HG02938 (cell line): ENCODE results near the gene MS4A3.
"Not testable (repeated sequence)": the region's sequence is repeated elsewhere in the genome, so short reads cannot be mapped to it uniquely, and the experiment has no call there.

Experiments used
- ATAC-seq: cut with Tn5 transposase; IDR thresholded peaks from one replicate; pipeline ENCODE4 v1.9.1; 2021; ENCODE audit warnings: mild to moderate bottlenecking, moderate library complexity; ENCODE audit not compliant: unreplicated experiment

MS4A3 gene, protein sequence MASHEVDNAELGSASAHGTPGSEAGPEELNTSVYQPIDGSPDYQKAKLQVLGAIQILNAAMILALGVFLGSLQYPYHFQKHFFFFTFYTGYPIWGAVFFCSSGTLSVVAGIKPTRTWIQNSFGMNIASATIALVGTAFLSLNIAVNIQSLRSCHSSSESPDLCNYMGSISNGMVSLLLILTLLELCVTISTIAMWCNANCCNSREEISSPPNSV

DNA sequence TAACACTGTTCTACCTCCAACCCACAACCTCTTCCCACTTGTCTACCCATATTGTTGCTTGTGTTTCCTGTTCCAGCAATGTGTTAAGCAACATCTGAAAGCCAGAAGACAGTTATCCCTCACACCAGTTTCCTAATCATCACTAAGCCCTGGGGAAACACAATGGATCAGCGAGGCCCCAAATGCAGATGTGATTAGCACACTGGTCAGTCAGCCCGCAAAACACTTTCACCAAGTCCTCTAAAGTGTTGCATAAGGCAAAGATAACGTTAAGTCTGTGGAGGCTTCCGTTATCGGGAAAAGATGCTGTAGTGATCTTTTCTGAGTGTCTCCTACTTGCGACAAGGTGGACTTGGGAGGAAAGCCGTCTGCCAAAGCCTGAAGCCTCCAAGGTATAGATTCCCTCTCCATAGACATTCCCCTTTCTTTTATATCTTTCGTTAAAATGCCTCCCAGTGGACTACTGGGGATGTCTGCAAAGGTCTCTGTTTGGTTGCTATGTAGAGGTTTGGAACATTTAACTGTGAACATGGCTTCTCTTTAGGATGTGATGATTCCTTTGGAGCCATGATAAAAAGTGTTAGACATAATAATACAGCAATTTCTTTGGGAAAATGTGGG lies at the start of gene MS4A3:
Gene MS4A3 (plus strand): TSS at position 317 of the 621 bp plus-strand sequence. CDS start 4,496 bp downstream, outside the sequence.
- no peak for ATAC-seq

DNA sequence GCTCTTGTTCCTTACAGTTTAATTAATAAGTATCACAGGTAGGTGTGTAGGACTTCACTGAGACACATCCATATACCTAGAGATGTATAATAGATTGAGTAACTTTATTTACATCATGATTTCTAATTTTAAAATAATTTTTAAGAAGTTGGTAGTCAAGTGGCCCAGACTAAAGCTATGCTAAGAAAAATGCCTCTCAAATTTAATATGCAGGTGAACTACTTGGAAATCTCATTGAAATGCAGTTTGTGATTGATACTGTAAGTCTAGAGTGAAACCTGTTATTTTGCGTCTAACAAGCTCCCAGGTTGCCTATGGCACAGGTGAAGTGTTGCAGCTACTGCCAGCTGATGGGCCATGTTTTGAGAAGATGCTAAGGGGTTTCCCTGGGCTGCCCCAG lies 39.6 kb upstream of the MS4A3 start, which contains the start of gene OOSP4B:
Gene OOSP4B (plus strand): TSS at position 301 of the 400 bp plus-strand sequence.
- ATAC-seq: no peak

GRCh38 chr11:60018058-60018457 lies 38.4 kb upstream of the MS4A3 start:
- ATAC-seq: no peak

DNA sequence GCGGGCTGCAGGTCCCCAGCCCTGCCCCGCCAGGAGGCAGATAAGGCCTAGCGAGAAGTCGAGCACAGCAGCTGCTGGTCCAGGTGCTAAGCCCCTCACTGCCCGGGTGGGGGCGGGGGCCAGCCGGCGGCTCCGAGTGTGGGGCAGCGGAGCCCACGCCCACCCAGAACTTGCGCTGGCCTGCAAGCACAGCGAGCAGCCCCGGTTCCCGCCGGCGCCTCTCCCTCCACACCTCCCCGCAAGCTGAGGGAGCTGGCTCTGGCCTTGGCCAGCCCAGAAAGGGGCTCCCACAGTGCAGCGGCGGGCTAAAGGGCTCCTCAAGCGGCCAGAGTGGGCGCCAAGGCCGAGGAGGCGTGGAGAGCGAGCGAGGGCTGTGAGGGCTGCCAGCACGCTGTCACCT lies 36.1 kb upstream of the MS4A3 start:
- ATAC-seq: not testable (repeated sequence)

DNA sequence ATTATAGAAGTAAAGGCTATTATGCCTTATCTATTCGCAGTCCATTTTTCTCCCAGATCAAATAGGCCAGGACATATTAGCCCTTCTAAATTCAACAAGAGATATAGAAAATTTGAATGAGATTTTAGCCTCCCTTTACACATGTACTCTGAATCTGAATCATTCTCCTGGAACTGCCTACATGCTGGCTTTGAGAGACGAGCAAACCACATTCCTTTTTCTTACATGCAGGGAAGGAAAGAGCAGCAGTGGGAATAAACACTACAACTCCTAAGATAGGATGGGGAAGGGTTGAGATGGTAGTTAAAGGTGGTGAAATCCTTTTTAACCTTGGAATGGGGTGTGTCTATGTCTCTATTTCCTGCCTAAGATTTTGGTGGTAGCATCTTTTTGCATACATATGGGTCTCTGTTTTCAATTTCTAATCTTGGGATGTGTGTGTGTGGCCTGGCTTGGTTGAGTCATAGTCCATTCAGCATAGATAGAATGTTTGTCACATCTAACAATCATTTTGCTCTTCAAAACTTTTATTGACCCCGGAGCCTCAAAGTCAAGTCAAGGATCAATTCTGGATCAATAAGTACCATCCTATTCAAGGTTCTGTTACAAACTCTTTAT lies 27.3 kb upstream of the MS4A3 start:
- no peak for ATAC-seq

- ATAC-seq: no peak
These were observed 16.4 kb upstream of the MS4A3 start, which contains the start of gene OOSP2 for GRCh38 chr11:60040109-60040508. Gene OOSP2, plus strand, starts transcription at chr11:60040409. Its CDS starts 51 bp downstream, at chr11:60040460.

GRCh38 chr11:60050422-60050821 lies 6.0 kb upstream of the MS4A3 start:
- not testable (repeated sequence) for ATAC-seq

- ATAC-seq: not testable (repeated sequence)
These were observed 5.6 kb upstream of the MS4A3 start for GRCh38 chr11:60050839-60051238.

DNA sequence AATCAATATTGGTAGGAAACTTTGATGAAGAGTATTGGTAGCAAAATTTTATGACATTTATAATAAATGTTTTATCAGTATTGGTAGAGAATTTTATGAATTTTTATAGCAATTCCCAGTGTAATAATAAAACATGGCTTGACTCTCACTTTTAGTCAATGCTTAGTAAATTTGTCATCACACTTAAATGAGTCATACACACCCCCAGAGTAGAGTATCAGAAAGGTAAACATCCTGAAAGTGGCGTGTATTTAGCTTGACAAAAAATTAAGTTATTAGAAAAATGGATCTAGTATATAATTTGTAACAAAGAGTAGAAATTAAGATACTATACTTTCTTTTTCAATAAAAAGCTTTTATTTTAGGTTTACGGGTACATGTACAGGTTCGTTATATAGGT lies 2.6 kb downstream of the MS4A3 start:
- no peak for ATAC-seq

GRCh38 chr11:60059521-60060240 lies 3.2 kb downstream of the MS4A3 start:
- no peak for ATAC-seq

DNA sequence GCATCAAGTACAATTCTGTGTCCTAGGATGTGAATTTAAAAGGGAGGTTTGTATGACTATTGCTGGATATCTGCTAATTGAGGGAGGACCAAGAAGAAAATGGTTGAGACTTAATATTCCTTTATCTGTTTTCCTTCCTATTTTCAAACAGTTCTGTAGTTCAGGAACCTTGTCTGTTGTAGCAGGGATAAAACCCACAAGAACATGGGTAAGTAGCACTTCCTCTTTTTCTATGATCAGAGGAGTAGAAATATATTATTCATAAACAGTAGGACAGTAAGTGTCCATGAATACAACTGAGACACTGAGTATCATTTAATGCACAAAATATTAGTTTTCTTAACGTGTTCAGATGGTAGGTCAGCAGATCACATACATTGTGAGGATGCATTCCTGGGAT lies 7.6 kb downstream of the MS4A3 start:
- ATAC-seq: no peak

- ATAC-seq: no peak
These were observed 9.3 kb downstream of the MS4A3 start for GRCh38 chr11:60065801-60066200.

DNA sequence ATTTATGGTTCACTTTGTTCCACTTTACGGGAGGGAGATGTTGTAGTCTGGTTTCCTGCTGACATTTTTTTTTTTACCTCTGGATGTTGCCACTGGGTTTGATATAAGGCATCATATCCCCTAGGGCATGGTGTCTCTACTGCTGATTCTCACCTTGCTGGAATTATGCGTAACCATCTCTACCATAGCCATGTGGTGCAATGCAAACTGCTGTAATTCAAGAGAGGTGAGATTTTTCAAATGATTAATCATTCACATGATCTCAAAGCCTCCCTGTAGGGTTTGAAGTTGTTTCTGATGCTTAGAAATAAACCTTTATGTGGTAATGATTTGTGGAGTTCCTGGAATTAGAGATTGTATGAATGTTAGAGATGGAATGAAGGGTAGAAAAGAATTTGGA lies 13.0 kb downstream of the MS4A3 start:
- ATAC-seq: no peak

GRCh38 chr11:60071644-60072043 lies 15.2 kb downstream of the MS4A3 start:
- ATAC-seq: not testable (repeated sequence)

DNA sequence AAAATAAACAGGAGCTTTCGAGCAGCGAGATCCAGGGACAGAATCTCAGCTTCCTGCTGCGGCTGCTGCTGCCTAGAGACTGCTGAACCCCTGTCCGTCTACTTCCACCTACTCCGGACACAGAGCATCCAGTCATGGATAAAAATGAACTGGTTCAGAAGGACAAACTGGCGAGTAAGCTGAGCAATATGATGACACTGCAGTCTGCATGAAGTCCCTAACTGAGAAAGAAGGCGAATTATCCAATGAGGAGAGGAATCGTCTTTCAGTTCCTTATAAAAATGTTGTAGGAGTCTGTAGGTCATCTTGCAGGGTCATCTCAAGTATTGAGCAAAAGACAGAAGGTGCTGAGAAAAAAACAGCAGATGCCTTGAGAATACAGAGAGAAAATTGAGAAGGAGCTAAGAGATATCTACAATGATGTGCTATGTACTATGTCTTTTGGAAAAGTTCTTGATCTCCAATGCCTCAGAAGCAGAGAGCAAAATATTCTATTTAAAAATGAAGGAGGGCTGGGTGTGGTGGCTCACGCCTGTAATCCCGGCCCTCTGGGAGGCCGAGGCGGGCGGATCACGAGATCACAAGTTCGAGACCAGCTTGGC lies 20.9 kb downstream of the MS4A3 start:
- no peak for ATAC-seq

DNA sequence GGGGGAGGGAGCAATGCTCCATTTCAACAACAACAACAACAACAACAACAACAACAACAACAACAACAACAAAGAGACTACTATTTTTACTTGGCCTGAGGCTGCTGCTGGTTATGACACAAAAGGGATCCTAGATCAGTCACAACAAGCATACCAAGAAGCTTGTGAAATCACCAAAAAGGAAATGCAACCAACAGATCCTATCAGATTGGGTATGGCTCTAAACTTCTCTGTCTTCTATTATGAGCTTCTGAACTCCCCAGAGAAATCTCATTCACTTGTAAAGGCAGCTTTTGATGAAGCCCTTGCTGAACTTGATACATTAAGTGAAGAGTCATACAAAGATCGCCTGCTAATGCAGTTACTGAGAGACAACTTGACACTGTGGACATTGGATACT lies 21.5 kb downstream of the MS4A3 start:
- ATAC-seq: no peak

GRCh38 chr11:60078745-60079144 lies 22.3 kb downstream of the MS4A3 start:
- no peak for ATAC-seq

GRCh38 chr11:60080535-60080934 lies 24.1 kb downstream of the MS4A3 start:
- no peak for ATAC-seq

DNA sequence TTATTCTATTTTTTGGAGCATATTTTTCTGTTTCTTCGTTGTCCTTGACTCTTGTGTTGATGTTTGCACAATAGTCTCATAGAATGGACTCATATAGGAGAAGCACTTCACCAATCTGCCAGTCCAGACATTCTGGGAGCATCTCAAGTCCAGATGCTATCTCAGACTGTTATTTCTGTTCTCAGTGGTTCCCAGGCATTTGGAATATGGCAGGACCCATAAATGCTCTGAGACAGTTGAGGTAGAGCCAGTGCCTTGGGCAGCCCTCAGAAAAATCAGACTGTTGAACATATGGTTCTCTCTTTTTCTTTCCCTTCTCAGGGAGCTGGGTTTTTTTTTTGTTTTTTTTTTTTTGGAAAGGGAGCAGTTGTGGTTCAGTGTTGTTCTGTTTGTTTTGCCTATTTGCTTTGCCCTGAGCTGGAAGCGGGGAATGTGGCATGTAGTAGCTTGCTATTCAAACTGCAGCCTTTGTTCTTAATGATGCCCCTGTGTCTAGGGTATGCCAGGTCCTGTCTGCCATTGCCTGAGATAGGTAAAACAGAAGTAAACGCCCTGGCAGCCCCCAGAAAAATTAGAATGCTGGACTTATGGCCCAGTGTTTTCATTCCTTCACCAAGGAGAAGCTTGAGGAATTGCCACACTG lies 28.3 kb downstream of the MS4A3 start:
- no peak for ATAC-seq

- ATAC-seq: no peak
These were observed 29.4 kb downstream of the MS4A3 start for GRCh38 chr11:60085909-60086308.

DNA sequence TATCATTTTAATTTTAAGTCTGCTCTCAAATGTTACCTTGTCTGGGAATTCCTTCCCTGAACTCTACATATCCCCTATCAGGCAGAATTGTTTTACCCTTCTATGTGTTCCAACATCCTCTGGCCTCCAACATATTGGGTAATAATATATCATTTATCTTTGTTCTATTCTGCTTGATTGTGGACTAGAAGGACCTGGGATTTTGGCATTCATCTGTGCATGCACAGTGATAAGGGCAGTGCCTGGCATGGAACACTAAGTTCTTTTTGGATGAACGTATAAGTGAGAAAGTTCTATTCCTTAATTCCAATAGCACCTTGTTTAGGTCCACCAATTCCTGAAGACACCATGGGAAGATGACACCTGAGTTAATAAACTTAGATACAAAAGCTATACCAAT lies 30.8 kb downstream of the MS4A3 start:
- no peak for ATAC-seq
